GM18868 (cell line): ENCODE data around the gene HIVEP3.

Source experiments
- ATAC-seq: cut with Tn5 transposase; IDR thresholded peaks from one replicate; pipeline ENCODE4 v1.9.1; 2021; ENCODE audit warnings: mild to moderate bottlenecking, moderate library complexity; ENCODE audit not compliant: unreplicated experiment

Gene HIVEP3

DNA sequence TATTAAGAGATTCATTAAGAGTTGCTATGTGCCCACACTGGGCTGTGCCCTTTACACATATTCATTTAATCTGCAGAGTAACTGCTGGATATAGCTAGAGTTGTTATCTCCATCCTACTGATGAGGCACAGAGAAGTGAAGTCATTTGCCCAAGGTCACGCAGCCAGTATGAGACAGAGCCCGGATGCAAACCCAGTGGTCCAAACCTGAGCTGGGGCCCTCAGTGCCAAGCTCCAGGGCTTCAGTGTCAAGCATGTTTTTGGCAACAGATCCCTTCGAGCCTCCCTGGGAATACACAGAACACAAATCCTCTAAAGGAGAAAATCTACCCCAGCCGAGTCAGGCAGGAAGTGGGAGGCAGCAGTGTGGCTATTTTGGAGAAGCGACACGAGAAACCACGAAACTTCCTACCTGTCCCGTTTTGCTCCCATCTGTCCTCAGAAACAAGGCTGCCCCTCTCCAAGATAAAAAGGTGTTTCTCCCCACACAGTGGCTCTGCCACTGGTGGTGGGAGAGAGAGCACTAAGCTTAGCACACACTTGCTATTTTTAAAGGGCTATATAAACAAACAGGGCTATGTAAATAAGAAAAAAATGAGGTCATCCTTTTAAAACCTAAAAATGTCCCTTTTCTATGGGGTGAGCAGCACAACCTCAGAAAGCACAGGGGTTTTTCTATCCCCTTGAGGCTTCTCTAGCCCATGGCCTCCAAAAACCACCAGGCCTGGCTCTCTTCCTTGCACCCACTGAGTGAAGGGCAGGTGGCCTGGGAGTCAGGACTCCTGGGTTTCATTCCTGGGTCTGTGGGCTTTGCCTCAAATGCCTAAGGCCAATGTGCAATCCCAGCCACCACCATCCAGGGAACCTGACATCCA is 295.6 kb downstream of the HIVEP3 start:
- peak; percentile 71 for ATAC-seq

DNA sequence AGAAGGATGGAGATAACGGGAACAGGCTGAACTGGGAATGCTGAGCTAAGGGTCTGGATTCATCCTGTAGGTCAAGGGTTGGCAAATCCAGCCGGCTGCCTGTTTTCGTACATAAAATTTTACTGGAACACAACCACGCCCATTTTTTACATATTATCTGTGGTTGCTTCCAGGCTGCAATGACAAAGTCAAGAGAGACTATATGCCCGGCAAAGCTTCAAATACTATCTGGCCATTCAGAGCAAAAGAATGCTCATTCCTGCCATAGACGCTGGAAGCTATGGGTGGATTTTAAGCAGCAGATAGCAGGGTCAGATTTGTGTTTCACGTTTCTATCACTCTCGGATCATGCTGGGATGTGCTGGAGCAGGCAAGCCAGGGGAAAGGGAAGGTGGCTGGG is 296.3 kb downstream of the HIVEP3 start:
- no peak for ATAC-seq

DNA sequence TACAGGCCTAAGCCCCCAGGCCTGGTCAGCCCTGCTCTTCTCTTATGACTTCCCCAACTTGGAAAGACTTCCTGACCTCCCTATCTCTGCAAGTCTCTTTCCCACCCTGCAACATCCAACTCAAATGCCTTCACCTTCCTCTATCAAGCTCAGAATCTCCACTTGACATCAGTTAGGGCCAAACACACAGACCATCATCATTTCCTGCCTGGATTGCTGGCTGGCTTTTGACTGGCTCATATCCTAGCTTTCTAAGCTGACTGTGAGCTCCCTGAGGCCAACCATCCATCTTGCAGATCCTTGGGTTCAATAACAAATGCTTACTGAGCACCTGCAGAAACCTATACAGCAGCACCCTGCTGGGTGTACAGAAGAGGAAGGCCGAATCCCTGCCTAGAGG is 296.9 kb downstream of the HIVEP3 start:
- no peak for ATAC-seq

DNA sequence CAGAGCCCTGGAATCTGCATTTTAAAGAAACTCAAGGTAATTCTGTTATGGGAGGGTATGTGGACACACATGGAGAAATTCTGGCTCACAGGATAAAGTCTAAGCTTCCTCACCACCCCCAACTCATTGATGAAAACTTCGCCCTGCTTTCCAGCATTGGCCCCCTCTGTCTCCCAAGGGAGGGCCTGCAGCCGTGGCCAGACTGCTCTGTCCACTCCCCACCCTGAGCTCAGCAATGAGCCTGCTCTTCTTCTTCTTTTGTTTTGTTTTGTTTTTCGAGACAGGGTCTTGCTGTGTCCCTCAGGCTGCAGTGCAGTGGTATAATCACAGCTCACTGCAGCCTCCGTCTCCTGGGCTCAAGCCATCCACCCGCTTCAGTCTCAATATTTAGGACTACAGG is 297.5 kb downstream of the HIVEP3 start:
- ATAC-seq, result no peak

DNA sequence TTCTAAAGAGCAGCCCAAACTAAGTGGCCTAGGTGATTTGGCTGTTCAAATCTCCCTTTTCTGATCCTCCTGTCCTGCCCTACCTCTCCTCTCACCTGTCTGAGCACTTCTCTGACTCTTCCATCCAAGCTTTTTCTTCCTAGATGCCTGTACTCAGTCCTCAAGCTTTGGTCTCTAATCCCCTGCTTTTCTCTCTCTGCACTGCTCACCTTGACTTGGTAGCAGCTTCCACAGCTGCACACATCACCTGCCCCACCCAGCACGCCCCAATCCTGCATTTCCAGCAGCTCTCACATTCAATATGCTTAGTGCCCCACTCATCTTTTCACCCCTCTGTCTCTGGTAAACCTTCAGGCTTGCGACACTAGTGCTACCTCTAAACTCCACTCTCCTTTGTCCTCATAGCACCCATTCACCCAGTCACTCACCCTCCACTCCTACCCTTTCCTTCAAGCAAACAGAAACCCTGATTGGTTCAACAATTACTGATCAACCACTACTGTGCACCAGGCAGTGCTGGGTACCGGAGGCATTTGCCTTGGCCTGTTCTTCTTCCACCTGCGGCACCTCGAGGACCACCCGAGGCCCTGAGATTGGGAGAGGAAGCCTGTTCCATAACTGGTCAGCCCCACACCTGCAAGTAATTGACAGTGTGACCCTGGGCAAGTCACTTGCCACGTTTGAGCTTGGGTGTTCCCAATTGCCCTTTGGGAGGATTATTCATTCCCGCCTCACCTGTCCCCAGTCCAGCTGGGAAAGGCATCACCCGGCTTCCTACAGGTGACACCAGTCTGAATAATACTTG is 298.2 kb downstream of the HIVEP3 start:
- no peak for ATAC-seq

DNA sequence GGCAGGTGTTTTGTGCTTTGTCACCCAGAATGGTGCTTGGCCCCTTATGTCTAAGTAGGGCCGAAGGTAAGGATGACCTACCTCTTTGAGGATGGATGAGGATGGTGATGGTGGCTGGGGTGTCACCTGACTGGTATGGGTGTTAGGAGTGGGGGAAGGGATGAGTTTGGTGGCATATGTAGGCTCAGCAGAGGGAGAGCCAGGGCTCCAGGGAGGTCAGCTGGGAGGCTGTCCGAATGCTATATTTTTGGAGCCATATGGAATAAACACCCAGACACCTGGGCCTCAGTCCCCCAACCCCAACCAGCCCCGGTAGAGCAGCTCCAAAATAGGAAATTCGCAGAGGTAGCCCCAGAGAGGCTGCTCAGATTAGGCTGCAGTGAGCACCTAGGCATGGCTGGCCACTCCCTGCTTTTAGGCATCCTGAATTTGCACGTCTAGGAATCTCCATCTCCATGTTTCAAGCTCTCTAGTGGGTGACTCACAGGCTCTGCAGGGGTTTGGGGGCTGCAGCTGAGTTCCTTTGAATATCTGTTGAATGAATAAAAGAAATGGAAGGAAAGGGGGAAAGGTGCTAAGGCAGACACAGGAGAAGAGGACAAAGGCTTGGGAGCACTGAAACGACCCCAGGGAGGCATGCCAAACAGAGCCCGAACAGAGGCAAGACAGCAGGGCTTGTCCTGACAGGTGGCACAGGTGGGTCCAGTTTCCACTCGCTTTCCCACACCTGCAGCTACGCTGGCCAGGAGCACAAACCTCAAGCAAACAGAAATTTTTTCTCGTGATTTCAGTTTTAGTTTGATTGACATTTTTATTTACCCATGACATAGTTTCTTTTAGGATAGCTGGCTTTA is 299.0 kb downstream of the HIVEP3 start:
- ATAC-seq, result no peak

DNA sequence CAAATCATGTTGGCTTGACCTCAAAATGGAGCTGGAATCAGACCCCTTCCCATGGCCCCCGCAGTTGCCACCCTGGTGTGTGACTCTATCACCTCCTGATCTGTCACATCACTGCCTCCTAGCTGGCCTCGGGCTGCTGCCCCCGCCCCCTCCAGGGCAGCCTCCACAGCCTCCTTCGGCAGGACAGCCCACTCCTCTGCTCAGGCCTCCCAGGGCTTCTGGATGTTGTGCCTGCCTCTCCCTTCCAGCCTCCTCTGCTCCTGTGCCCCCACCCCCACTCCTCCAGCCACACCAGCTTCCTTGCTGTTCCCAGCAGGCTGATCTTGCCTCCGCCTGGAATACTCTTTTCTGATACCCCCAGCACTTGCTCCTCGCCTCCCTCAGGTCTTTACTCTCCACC is 299.9 kb downstream of the HIVEP3 start:
- ATAC-seq, result no peak

DNA sequence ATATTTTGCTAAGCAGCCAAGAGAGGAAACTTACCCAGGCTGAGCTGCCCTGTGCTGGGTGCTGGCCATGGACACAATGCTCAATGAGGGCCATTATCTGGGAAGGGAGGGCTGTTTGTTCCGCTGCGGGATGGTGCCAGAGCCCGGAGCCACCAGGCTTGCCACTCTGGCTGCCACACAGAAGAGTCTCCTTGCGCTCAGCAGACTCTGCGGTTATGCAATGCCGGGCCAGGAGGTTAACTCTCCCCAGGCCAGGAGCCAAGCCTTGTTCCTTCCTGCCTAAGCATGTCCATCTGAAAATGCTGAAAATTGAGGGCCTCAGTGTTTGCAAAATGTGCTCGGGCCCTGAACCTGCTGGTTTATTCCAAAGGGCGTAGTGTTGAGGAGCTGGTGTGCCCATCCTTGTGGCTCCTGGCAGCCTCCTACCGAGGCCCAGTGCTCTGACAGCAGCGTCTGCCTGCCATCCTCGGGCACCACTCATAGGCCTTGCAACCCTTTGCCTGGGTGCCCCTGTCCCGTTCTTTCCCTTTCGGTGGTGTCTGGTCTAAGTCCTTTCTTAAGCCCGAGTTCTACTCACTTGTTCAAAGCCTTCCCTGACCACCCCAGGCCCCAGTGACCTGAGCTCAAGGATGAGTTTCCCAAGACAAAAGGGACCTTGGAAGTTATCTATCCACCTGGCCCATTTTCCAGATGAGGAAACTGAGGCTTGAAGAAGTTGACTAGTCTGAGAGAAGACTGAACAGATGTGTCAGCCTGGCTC is 300.5 kb downstream of the HIVEP3 start:
- no peak for ATAC-seq

DNA sequence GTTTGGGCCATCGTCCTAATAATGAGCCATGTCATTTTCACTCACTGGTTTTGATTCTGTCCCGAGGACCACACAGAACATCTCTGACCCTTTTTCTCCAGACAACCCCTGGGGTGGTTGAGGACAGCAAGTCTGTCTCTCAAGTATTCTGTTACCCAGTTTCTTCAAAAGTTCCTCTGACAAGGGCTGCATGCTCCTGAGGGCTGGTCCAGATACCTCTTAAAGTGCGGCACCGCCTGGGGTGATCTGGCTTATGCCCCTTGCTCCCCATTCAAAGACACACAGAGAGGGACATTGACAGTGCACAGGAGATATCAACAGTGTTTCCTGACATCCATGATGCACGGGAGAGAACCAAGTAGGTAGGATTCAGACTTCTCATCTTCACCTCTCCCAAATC is 301.4 kb downstream of the HIVEP3 start:
- no peak for ATAC-seq

DNA sequence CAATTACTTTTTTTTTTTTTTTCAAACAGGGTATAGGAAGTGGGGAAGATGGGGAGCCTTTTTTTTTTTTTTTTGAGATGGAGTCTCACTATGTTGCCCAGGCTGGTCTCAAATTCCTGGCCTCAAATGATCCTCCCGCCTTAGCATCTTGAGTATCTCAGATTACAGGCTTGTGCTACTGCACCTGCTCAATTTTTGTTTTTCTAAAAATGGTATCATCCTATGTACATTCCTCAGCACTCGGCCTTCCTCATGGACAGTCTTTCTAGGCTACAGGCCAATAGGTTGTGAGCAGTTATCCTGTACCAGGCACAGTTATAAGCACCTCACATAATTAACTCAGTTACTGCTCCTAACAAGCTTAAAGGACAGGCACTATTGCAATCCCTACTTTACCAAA is 302.2 kb downstream of the HIVEP3 start:
- no peak for ATAC-seq

DNA sequence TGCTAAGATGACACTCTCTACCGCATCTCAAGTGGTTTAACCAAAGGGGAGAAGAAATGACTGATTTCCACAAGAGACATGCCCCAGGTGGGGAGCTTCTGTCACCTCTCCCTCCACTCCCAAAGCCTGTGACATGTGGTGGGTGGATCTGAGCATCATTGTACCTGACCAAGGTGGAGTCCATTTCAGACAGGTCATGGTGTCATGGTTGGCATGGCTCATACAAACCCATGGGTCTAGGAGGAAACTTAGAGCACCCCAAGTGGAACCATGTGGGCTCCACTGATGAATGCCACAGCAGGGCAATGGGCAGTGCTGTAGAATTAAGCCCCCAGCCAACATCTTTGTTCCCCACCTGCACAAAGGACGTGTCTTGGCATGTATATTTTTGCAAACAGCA is 302.7 kb downstream of the HIVEP3 start:
- no peak for ATAC-seq

DNA sequence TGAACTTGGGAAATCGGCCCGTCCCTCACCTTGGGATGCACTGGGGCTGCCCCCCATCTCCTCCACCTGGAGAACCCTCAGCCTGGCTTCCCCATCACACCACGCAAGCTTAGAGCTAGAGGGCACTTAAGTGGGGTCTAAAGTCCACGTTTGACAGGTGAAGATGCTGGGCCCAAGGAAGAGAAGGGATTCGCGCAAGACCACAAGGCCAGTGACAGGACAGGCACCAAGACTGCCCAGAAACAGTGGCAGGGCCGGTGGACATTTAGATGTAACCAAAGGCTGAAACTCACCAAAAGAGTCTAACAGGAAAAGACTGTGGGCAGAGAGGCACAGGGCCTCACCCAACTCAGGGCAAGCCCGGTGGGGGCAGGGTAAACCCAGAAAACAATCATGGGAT is 303.4 kb downstream of the HIVEP3 start:
- ATAC-seq, result no peak

DNA sequence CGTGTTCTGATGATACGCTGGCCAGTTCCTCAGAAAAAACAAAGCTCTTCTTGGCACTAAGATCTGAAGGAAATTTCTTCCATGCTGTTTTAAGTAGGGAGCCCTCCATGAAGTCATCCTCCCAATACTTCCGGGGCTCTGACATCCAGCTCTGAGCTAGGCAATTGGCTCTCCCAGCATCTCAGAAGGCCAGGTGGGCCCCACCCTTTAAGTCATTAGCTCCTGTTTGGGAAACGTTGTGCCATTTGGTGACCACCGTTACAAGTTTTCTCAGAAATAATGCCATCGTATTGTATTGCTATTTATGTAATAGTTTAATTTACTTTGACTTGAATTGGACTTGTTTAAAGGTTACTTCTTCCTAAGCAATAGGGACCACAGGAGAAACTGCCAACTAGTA is 303.9 kb downstream of the HIVEP3 start:
- no peak for ATAC-seq

DNA sequence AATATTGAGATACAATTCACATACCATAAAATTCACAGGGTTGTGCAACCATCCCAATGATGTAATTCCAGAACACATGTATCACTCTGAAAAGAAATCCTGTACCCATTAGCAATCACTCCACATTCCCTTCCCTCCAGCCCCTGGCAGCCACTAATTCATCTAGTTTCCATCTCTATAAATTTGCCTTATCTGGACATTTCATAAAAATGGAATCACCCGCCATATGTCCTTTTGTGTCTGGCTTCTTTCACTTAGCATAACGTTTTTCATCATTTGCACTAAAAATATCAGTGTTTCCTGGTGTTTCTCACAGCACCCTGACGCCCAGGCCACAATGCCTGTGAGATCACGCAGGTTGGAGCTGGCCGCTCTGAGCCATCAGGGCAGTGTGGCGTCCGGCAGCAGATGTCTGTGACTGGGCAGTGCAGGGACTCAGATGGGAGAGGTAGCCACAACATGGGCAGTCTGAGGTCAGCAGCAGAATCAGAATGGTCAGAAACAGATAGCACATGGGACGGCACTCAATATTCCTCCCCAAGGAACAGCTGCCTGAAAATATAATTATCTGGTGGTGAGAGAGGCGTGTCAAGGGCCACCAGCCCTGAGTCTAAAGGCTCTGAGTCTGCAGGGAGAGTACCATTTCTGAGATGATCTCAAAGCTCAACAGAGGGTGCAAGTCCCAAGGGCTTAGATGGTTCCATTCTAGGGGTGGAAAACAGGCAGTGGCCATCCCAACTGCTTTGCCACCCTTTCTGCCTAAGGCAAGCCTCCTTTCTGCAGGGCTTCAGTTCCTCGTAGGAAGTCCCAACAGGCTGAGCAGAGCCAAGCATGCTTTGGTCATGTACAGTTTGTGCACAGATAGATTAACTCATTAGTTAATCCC is 304.8 kb downstream of the HIVEP3 start:
- no peak for ATAC-seq

DNA sequence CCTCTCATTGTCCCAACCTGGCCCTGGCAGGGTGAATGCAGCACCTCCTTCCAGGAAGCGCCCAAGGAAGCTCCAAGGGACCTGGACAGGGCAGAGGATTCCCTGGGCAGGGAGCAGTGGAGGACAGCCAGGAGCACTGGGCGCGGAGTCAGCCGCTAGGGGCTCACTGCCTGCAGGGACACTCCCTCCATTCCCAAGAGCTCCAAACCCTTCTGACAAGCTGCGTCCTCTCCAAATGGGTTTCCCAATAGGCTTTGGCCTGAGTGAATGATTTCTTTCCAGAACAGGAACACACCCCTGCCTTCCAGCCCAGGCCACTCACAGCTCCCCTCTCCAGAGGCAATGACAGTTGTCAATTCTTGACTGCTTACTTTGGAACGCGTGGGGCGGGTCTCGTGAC is 305.8 kb downstream of the HIVEP3 start:
- ATAC-seq, result no peak

DNA sequence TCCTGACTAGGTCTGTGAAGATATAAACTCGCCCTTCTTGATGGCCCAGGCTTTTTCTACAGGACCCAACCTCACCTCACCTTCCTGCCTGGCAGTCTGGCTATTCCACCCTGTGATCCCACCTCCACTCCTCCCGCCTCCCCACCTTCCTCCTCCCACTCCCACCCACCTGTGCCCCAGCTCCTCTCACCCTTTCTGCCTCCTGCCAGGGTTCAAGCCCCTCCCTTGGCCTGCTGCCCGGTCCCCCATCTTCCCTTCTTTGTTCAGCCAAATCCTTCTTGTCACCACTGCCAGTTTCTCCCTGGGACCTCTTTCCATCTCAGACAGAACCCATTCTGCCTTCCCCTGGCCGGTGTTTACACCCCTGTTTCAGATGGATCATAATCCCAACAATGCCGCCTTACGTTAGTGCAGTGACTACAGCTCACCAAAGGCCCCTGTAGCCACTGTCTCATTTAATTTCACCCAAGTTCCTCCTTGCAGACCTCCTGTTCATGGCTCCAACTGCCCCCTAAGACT is 306.7 kb downstream of the HIVEP3 start:
- no peak for ATAC-seq

DNA sequence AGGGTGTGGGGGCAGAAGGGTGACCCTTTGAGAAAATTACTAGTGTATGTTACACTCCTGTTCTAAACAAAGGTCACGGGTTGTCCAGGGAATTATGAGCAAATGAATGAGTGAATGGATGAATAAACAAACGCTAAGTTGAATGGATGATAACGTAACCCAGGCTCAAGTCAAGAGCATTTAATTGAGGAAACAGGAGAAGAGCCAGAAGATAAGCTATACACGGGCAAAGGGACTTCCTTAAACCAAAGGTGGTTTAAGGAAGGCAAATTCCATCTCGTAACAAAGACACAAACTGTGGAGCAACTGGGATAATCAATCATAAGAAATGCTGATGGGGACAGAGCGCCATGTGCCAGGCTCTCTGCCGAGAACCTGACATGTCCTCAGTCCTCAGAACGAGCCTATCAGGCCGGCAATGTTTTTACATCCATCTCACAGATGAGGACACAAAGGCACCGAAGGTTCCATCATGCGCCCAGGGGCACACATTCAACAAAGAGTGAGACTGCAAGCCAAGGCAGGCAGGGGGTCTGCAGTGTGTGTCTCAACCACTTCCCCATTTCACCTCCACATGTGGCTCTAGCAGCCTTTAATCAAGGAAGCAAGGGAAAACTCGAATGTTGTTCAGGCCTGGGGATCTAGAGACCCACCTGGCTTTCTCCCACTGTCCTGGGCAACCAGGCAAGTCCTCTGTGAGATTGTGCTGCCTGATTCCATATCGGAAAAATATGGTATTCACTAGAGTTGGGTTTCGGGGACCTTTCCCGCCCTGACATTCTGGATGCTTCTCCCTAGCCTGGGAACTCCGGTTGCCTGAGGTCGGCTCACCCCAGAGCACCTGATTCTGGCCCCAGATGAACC is 307.4 kb downstream of the HIVEP3 start:
- ATAC-seq, result no peak

DNA sequence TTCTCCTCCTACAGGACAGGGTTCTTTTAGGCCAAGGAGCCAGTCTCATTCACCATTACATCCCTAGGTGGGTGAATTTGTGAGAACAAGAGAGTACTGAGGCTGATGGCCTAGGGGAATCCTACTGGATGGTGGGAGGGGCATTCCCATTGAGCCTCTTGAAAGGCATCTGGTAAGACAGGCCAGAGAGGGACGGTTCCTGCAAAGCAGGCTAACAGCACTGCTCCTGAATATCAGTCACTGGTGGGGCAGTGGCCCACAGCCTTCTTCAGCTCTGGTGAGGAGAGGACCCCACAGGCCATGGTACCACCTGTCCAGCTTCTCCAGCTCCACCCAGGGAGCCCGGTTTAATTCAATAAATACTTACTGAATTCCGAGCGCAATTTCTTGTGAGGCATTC is 308.4 kb downstream of the HIVEP3 start:
- ATAC-seq, result no peak
